Fibroblast of pulmonary artery (primary cell): ENCODE results near the gene ACTR5.
A peak's percentile ranks its signal among the peaks of the same experiment; 100 is the strongest.

Source experiments
- DNase-seq: peaks from one replicate; pipeline ENCODE4 v3.0.0-alpha.2; 2010; ENCODE audit warnings: low read depth
- H3K4me3 ChIP-seq: replicated peaks from 2 replicates; pipeline ENCODE4 v1.5.1; 2011; ENCODE audit warnings: low read depth, mild to moderate bottlenecking, control low read depth, low read length, moderate library complexity
- TF ChIP-seq, protein P1 (sequence below): IDR thresholded peaks from 2 replicates; pipeline ENCODE4 v1.5.1; 2011; ENCODE audit warnings: mild to moderate bottlenecking, control low read depth, low read length, inconsistent platforms; ENCODE audit errors: missing control alignments

ACTR5 gene

DNA sequence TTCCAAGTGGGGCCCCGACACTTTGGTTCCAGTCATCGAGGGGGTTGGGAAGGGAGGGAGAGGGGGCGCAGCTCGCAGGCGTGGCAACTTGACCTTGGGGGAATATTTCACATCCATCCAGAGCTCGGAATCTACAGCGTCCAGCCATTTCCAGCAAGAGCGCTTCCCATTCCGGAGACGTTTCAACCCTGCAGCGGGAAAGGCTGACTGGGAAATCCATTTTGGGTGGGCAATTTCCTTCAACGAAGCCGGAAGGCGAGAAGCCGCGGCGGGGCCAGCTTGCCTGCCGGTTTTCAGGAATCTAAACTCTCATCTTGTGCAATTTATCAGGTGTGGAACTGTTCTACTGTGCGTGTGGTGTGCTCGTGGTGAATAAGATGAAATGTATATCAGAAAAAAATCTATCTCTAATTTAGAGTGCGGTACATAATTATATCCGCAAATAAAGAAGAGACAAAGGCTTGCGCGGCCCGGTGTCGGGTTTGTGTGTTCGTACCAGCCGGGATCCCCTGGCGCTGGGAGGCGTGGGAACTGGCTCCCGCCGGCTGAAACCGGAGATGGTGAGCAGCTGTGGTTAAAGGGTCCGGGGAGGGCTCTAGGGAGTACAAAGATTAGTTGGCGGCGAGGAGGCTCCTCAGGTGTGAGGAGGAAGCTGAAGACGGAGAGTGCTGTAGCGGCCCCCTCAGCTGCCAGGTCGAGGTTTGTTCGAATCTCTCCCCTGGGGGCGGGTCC is 19.2 kb upstream of the ACTR5 start:
- no peak for DNase-seq
- TF ChIP-seq, protein P1, sequence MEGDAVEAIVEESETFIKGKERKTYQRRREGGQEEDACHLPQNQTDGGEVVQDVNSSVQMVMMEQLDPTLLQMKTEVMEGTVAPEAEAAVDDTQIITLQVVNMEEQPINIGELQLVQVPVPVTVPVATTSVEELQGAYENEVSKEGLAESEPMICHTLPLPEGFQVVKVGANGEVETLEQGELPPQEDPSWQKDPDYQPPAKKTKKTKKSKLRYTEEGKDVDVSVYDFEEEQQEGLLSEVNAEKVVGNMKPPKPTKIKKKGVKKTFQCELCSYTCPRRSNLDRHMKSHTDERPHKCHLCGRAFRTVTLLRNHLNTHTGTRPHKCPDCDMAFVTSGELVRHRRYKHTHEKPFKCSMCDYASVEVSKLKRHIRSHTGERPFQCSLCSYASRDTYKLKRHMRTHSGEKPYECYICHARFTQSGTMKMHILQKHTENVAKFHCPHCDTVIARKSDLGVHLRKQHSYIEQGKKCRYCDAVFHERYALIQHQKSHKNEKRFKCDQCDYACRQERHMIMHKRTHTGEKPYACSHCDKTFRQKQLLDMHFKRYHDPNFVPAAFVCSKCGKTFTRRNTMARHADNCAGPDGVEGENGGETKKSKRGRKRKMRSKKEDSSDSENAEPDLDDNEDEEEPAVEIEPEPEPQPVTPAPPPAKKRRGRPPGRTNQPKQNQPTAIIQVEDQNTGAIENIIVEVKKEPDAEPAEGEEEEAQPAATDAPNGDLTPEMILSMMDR: no peak
- H3K4me3 ChIP-seq: no peak overlapping the region

- DNase-seq: no peak
- TF ChIP-seq, protein P1: no peak
- H3K4me3 ChIP-seq: no peak overlapping the region
These were observed 18.5 kb upstream of the ACTR5 start for GRCh38 chr20:38729767-38730166.

- no peak for DNase-seq
- H3K4me3 ChIP-seq: no peak overlapping the region
- TF ChIP-seq, protein P1: no peak
These were observed 17.9 kb upstream of the ACTR5 start for GRCh38 chr20:38730167-38730988.

- TF ChIP-seq, protein P1: peak; percentile 93
- peak overlapping the region; percentile 31 for H3K4me3 ChIP-seq
- peak; percentile 60 for DNase-seq
These were observed 17.1 kb upstream of the ACTR5 start for GRCh38 chr20:38730989-38731737.

- TF ChIP-seq, protein P1: no peak
These were observed 16.5 kb upstream of the ACTR5 start for GRCh38 chr20:38731738-38732113.

DNA sequence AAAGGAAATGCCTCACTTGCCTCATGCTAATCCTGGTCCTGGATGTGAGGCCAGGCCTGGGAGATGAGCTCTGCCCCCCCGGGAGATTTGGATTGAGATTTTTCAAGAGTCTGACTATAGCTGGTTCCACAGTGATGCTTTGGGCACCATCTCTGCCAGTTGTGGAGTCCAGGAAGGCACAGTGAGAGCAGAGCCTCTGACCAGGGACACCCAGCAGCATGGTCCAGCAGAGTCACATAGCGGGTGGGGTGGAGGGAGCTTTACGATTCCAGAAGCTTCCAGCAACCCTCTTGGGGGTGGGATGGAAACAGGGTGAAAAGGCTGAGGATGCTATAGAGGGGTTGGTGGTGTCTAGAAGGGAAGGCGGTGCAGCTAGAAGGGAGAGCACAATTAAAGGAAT is 15.3 kb upstream of the ACTR5 start:
- no peak for DNase-seq
- TF ChIP-seq, protein P1: no peak
- H3K4me3 ChIP-seq: no peak overlapping the region

More at GRCh38 chr20:38731738-38732113, 16.5 kb upstream of the ACTR5 start:
- no peak overlapping the region for H3K4me3 ChIP-seq
- DNase-seq: no peak
